ENCODE data around the gene THAP3. TPM values are rescaled to one million over a fixed set of nuclear protein-coding genes. Genes with fewer than 3 reads are reported as not detected.

Gene THAP3
- total and polyA plus RNA-seq, 9 of the 15 experiments (the other 6 are each of a cell fraction or from before 2014, with no cell fraction given), result 1.9 to 31.2 (median 18.2) TPM

DNA sequence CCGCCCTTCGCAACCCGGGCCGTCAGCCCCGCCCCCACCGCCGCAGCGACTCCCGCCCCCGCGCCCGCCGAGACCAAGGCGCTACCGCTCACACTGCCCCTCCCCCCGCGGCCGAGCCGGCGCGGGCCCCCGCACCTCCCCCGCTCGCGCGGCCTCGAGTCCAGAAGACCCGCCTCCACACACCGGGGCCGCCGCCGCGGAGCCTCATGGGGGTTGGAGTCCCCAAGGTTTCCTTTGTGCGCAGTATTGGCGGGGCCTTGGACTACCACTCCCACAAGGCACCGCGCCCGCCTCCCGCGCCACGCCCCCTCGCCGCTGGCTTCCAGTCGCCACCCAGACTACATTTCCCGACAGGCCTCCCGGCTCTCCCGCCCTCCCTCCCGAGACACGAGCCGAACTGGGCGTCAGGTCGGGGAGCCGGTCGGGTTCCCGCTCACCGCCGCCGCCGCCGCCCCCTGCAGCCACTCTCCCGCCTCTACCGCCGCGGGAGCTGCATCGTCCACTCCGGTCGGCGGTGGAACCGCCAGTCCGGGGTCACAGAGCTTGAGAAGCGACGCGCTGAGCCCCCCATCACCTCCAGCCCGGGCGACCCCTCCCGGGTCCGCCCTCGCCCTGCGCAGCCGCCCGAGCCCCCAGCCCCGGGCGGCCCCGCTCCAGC, 11.2 kb upstream of the THAP3 start, which contains the start of gene PHF13 (continued):
- TF ChIP-seq, protein P1, sequence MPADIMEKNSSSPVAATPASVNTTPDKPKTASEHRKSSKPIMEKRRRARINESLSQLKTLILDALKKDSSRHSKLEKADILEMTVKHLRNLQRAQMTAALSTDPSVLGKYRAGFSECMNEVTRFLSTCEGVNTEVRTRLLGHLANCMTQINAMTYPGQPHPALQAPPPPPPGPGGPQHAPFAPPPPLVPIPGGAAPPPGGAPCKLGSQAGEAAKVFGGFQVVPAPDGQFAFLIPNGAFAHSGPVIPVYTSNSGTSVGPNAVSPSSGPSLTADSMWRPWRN (IDR thresholded peaks at IDR 0.05; ENCODE audit: low read depth), result peak; percentile 35; the same call in 1 of the 2 replicates
- TF ChIP-seq, protein P2, sequence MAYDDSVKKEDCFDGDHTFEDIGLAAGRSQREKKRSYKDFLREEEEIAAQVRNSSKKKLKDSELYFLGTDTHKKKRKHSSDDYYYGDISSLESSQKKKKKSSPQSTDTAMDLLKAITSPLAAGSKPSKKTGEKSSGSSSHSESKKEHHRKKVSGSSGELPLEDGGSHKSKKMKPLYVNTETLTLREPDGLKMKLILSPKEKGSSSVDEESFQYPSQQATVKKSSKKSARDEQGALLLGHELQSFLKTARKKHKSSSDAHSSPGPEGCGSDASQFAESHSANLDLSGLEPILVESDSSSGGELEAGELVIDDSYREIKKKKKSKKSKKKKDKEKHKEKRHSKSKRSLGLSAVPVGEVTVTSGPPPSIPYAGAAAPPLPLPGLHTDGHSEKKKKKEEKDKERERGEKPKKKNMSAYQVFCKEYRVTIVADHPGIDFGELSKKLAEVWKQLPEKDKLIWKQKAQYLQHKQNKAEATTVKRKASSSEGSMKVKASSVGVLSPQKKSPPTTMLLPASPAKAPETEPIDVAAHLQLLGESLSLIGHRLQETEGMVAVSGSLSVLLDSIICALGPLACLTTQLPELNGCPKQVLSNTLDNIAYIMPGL (CRISPR knock-in tag; IDR thresholded peaks at IDR 0.05), result no peak
- TF ChIP-seq ATF1 (CRISPR knock-in tag; IDR thresholded peaks at IDR 0.05), result no peak
- peak; percentile 66 for TF ChIP-seq ATF1 (tag; IDR thresholded peaks at IDR 0.05)
- no peak for TF ChIP-seq RBM25 (IDR thresholded peaks at IDR 0.05; ENCODE audit: low read depth, low read length, severe bottlenecking)
- no peak for TF ChIP-seq PURB (CRISPR knock-in tag; IDR thresholded peaks at IDR 0.05; ENCODE audit: low read depth)
- TF ChIP-seq, protein P3, sequence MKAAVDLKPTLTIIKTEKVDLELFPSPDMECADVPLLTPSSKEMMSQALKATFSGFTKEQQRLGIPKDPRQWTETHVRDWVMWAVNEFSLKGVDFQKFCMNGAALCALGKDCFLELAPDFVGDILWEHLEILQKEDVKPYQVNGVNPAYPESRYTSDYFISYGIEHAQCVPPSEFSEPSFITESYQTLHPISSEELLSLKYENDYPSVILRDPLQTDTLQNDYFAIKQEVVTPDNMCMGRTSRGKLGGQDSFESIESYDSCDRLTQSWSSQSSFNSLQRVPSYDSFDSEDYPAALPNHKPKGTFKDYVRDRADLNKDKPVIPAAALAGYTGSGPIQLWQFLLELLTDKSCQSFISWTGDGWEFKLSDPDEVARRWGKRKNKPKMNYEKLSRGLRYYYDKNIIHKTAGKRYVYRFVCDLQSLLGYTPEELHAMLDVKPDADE (conservative IDR thresholded peaks at IDR 0.05; ENCODE audit: control insufficient read depth, low read depth, low read length), result peak; percentile 99
- TF ChIP-seq GTF2E2 (tag; IDR thresholded peaks at IDR 0.05), result no peak
- TF ChIP-seq, protein P4, sequence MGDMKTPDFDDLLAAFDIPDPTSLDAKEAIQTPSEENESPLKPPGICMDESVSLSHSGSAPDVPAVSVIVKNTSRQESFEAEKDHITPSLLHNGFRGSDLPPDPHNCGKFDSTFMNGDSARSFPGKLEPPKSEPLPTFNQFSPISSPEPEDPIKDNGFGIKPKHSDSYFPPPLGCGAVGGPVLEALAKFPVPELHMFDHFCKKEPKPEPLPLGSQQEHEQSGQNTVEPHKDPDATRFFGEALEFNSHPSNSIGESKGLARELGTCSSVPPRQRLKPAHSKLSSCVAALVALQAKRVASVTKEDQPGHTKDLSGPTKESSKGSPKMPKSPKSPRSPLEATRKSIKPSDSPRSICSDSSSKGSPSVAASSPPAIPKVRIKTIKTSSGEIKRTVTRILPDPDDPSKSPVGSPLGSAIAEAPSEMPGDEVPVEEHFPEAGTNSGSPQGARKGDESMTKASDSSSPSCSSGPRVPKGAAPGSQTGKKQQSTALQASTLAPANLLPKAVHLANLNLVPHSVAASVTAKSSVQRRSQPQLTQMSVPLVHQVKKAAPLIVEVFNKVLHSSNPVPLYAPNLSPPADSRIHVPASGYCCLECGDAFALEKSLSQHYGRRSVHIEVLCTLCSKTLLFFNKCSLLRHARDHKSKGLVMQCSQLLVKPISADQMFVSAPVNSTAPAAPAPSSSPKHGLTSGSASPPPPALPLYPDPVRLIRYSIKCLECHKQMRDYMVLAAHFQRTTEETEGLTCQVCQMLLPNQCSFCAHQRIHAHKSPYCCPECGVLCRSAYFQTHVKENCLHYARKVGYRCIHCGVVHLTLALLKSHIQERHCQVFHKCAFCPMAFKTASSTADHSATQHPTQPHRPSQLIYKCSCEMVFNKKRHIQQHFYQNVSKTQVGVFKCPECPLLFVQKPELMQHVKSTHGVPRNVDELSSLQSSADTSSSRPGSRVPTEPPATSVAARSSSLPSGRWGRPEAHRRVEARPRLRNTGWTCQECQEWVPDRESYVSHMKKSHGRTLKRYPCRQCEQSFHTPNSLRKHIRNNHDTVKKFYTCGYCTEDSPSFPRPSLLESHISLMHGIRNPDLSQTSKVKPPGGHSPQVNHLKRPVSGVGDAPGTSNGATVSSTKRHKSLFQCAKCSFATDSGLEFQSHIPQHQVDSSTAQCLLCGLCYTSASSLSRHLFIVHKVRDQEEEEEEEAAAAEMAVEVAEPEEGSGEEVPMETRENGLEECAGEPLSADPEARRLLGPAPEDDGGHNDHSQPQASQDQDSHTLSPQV (IDR thresholded peaks at IDR 0.05), result peak; percentile 82; the same call in 1 of the 2 replicates
- TF ChIP-seq ZNF384 (IDR thresholded peaks at IDR 0.05; ENCODE audit: low read depth, low read length), result no peak
- peak; percentile 58; the same call in 1 of the 2 replicates for TF ChIP-seq FOSL1 (tag; conservative IDR thresholded peaks at IDR 0.05)
- TF ChIP-seq MAFK (IDR thresholded peaks at IDR 0.05; ENCODE audit: low read length), result peak; percentile 12; the same call in 1 of the 2 replicates
- TF ChIP-seq KAT7 (CRISPR knock-in tag; IDR thresholded peaks at IDR 0.05; ENCODE audit: borderline replicate concordance), result no peak
- TF ChIP-seq HNRNPL (IDR thresholded peaks at IDR 0.05; ENCODE audit: low read depth, low read length), result no peak
- TF ChIP-seq SREBF1 (IDR thresholded peaks at IDR 0.05; ENCODE audit: borderline replicate concordance, low read depth, low read length), result peak; percentile 87; the same call in 1 of the 2 replicates
- peak; percentile 96 for TF ChIP-seq PRPF4 (IDR thresholded peaks at IDR 0.05; ENCODE audit: insufficient read depth, low read depth, low read length, poor library complexity, severe bottlenecking)
- TF ChIP-seq POU5F1 (IDR thresholded peaks at IDR 0.05; ENCODE audit: borderline replicate concordance, low read depth, low read length, partially characterized antibody), result peak; percentile 84
- TF ChIP-seq, protein P5, sequence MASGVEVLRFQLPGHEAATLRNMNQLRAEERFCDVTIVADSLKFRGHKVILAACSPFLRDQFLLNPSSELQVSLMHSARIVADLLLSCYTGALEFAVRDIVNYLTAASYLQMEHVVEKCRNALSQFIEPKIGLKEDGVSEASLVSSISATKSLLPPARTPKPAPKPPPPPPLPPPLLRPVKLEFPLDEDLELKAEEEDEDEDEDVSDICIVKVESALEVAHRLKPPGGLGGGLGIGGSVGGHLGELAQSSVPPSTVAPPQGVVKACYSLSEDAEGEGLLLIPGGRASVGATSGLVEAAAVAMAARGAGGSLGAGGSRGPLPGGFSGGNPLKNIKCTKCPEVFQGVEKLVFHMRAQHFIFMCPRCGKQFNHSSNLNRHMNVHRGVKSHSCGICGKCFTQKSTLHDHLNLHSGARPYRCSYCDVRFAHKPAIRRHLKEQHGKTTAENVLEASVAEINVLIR (CRISPR knock-in tag; IDR thresholded peaks at IDR 0.05), result no peak
- TF ChIP-seq ERF (CRISPR knock-in tag; IDR thresholded peaks at IDR 0.05), result no peak

All from K562 (cell line).